Activated naive CD8-positive, alpha-beta T cell treated with anti-CD3 and anti-CD28 coated beads, Interleukin-2, amount 50 U/mL, for 16 hours (primary cell): Measurements from ENCODE around the gene RBMX.
"Not testable (repeated sequence)": the region's sequence is repeated elsewhere in the genome, so short reads cannot be mapped to it uniquely, and the experiment has no call there.

ENCODE experiments used
- DNase-seq: peaks from one replicate; pipeline ENCODE4 v3.0.0-alpha.2; 2020; ENCODE audit warnings: low read depth, low spot score

RBMX gene

DNA sequence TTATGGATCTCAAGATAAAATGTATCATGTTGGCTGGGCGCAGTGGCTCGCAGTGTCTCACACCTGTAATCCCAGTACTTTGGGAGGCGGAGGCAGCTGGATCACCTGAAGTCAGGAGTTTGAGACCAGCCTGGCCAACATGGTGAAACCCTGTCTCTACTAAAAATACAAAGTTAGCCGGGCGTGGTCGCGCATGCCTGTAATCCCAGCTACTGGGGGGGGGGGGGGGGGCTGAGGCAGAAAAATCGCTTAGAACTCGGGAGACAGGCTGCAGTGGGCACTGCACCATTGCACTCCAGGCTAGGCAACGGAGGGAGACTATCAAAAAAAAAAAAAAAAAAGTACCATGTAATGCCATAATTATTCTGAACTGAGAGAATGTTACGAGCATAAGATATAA lies 2.1 kb downstream of the RBMX start:
- DNase-seq: no peak

DNA sequence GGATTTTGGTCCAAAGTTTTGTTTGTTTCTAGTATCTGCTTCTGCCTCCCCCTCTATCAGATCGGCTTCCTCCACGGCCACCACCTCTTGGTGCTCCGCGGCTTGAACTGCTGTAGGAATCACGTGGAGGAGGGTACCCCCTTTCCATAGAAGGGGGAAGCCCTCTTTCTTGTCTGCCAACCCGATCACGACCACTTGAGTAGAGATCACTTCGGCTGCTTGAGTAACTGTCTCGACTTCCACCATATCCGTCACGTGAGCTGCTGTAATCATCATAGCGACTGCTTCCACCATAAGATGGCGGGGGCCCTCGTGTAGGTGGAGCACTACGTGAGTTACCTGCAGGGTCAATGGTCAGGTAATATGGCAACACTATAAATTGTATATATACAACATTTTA lies 6.4 kb downstream of the RBMX start:
- DNase-seq: not testable (repeated sequence)

- not testable (repeated sequence) for DNase-seq
These were observed 7.3 kb downstream of the RBMX start for GRCh38 chrX:136873210-136873609.

DNA sequence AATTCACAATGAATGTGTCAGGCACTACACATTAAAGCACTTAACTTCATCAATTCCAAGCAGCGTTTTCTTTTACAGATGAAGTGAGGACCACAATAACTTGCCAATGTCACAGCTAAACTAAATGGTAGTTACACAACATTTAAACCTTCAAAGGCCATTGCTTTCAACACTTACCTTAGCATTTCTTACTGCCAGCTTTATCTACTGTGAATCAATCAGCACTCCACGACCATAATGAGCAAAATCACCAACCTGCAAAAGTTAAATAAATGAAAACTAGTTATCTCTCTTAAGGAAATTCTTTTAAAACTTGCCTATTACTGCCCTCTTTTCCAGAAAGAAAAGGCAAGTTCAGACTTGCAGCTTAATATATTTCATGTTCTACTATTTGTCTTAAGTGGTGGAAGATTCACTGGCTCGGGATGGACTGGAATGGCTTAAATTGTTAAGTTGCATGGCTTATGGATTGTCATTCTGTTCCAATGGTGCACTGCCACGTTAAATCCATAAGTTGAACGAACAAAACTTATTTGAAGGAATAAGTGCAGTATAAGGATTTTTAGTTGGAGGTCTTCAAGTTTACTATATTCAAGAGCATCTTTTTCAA lies 8.3 kb downstream of the RBMX start:
- DNase-seq: no peak

DNA sequence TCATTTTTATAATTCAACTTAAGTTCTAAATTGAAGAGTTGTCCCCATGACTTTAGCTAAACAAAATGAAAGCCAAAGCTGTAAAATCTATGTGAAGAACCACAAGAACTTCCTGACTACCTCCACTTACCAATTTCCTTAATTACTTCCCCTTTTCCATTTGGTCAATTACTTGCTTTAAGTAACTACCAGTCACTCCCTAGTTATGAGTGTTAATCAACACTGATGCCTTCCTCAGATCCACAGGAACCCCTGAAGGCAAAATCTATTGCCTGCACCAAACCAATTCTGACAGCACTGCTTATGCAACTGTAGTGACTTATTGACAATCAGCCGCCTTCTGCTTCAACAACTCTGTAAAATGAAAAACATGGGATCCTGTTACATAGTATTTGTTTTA lies 10.5 kb downstream of the RBMX start:
- DNase-seq: no peak

GRCh38 chrX:136868283-136869055 lies 12.1 kb downstream of the RBMX start:
- no peak for DNase-seq

DNA sequence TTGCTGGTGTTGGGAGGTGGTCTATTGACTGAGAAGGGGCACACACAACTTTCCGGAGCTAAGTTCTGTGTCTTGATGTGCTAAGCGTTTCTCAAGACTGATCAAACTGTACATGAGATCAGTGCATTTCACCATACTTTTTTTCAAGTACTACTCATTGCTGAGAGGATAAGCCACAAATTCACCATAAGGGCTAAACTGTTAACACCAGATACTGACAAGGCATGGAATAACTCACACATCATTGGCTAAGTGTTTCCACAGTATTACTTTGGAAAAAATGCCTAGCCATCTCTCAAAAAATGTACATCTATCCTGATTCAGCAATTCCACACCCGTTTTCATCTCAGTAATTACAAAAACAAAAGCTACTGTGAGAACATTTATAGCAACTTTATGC lies 13.0 kb downstream of the RBMX start:
- DNase-seq: no peak

DNA sequence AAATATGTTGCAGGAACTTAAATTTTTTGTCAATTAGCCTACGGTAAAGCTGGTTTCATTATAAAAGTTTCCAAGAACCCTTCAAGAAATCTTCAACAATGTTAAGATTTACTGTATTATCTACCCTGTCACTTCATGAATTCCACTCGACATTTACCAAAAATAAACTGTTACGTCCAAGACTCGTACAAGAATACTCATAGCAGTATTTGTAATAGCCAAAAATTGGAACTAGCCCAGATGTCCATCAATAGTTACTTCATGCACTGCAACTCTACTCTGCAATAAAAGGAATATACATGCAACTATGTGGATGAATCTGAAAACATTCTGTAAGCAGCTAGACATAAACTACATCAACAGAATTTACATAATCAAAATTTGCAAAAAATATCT lies 13.4 kb downstream of the RBMX start:
- DNase-seq: no peak

GRCh38 chrX:136866337-136867095 lies 14.0 kb downstream of the RBMX start:
- no peak for DNase-seq

DNA sequence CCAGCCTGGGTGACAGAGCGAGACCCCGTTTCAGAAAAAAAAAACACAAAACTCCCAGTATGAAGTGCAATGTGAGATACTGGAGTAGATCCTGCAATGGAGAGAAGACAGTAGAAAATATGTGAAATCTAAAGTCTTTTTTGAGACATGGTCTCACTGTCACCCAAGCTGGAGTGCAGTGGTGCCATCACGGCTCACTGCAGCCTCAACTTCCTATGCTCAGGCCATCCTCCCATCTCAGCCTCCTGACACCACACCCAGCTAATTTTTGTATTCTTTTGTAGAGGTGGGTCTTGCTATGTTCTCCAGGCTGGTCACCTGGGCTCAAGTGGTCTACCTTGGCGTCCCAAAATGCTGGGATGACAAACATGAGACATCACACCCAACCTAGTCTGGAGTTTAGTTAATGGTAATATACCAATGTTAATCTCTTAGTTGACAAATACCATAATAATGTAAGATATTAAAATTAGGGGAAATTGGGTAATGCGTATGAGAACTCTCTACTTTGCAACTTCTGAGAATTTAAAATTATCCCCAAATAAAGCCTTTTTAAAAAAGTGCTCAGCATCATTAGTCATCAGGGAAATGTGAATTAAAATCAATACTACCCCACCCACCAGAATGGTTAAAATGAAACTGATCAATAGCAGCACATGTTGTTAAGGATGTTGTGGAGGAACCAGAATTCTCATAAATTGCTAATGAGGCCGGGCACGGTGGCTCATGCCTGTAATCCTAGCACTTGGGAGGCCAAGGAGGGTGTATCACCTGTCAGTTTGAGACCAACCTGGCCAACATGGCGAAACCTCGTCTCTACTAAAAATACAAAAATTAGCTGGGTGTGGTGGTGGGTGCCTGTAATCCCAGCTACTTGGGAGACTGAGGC lies 15.0 kb downstream of the RBMX start:
- no peak for DNase-seq

DNA sequence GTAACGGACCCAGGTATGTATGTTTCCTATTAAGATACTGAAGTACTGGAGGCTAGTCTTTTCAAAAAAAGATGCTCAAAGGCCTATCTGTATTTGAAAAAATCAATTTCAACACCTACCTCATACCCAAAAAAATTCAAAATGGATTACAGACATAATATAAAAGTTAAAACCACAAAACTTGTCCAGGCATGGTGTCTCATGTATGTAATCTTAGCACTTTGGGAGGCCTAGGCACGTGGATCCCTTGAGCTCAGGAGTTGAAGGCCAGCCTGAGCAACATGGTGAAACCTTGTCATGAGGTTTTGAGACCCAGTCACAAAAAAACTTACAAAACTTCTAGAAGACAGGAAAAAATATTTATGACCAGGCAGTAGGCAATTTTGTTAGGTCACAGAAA lies 16.7 kb downstream of the RBMX start:
- no peak for DNase-seq

DNA sequence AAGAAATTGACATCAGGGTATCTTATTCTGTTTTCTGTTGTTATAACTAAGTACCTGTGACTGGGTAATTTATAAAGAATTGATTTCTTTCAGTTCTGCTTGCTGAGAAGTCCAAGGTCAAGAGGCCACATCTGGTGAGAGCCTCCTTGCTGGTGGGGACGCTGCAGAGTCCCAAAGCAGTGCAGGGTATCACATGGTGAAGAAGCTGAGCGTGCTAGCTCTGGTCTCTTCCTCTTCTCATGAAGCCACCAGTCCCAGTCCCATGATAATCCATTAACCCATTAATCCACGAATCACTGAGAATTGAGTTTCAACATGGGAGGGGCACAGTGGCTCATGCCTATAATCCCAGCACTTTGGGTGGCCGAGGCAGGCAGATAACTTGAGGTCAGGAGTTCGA lies 18.0 kb downstream of the RBMX start:
- no peak for DNase-seq

DNA sequence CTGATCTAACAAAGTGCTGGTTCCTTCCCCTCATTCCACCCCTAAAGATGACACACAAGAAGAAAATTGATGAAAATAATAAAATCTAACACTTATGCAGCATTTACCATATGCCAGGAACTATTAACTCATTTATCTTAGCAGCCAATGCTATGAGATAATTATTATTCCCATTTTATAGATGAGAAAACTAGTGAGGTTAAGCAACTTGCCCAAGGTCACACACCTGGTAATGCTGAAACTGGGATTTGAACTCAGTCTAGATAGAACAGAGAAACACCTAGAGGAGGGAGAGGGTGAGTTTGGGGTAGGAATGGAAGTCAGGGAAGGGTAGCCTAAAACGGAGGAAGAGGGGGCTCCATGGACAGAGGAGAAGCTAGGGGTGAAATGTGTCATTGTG lies 18.6 kb downstream of the RBMX start:
- no peak for DNase-seq

GRCh38 chrX:136858007-136858756 lies 22.3 kb downstream of the RBMX start:
- no peak for DNase-seq

GRCh38 chrX:136856551-136856950 lies 24.0 kb downstream of the RBMX start:
- DNase-seq: no peak

DNA sequence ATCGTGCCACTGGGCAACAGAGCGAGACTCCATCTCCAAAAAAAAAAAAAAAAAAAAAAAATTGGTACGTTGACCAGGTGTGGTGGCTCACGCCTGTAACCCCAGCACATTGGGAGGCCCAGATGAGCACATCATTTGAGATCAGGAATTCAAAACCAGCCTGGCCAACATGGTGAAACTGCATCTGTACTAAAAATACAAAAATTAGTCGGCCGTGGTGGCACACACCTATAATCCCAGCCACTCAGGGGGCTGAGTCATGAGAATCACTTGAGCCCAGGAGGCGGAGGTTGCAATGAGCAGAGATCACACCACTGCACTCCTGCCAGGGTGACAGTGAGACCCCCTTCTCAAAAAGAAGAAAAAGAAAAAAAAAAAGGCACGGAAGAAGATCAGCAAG lies 24.5 kb downstream of the RBMX start:
- no peak for DNase-seq

DNA sequence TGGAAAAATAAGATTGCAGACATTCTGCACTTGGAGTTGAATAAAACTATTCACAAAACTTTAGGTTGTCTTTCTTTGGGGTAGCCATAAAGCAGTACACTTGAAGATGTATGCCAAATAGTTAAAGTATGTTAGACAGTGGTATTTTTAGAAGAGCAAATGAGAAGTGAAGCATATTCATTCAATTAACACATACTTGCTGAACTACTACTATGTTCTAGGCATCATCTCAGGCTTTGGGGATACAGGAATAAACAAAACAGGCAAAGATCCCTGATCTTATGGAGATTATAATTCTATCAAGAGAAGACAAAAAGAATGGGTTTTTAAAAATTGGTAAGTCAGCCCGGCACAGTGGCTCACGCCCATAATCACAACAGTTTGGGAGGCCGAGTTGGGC lies 29.0 kb downstream of the RBMX start:
- DNase-seq: no peak

GRCh38 chrX:136850441-136851175 lies 29.9 kb downstream of the RBMX start:
- DNase-seq: no peak

GRCh38 chrX:136849395-136849794 lies 31.1 kb downstream of the RBMX start:
- DNase-seq: no peak

DNA sequence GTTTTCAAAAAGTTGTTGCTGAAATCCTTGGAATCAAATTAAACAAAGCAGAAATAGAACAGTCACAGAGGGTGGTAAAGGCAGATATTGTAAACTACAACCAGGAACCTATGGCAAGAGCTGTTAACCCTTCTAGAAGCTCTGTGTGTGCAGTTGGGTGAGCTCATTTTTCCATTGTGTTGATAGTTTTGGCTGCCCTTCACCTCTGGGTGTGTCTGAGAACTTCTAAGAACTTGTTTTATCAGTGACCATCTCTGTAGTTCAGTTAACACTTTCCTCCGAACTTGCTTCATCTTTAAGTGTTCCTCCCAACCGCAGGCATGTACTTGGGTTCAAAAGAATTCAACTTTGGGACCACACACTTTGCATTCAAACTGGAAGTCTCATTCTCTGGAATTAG lies 32.7 kb downstream of the RBMX start:
- no peak for DNase-seq
